ENCODE results near the gene EDDM3A. TPM values are rescaled to one million over a fixed set of nuclear protein-coding genes. Genes with fewer than 3 reads are reported as not detected.

The EDDM3A gene
- total and polyA plus RNA-seq, 2 of the 13 experiments (the other 11 are each of a cell fraction or from before 2014, with no cell fraction given): not detected

GRCh38 chr14:20699931-20700330, 45.8 kb upstream of the EDDM3A start:
- no peak overlapping the region for H2AFZ ChIP-seq (ENCODE audit: low read length)
- H3K4me3 ChIP-seq (replicated peaks in 1 of 3; ENCODE audit: insufficient read depth in 1 of 3, low read depth in 2 of 3, low read length in 3 of 3): no peak overlapping the region
- ATAC-seq (no peak), FAIRE-seq (no peak), DNase-seq (ENCODE audit: low spot score) (no peak)
- H3K27ac ChIP-seq (ENCODE audit: extremely low read length, insufficient read depth, low read length): no peak overlapping the region
- in situ Hi-C loops (cut with HindIII; ENCODE audit: extremely low pct_ligation_motif_present, low pct_unique_long_range_greater_than_20kb): loop anchor here (5.0 kb wide), 1 partner anchor 157 kb away; no protein-coding TSS in a partner anchor
- no peak overlapping the region for H3K9ac ChIP-seq (ENCODE audit: insufficient read depth, low read depth, low read length)
- peaks cover 44% of the 10 kb centered on the region for H4K20me1 ChIP-seq (ENCODE audit: insufficient read depth, low read length)
- H3K4me2 ChIP-seq (ENCODE audit: low read depth, low read length): no peak overlapping the region
- no peaks in the 10 kb centered on the region for H3K4me1 ChIP-seq (ENCODE audit: insufficient read depth, low read length)
- H3K79me2 ChIP-seq (ENCODE audit: insufficient read depth, low read length): peaks cover 9% of the 10 kb centered on the region
- TSS peak; percentile 44 for BruUV-seq (replicated peaks)
- no peaks in the 10 kb centered on the region for H3K27me3 ChIP-seq (ENCODE audit: control insufficient read depth in 1 of 2, insufficient read depth in 2 of 2, low read length in 2 of 2)
- CTCF ChIA-PET (ENCODE audit: low intra/inter-chr PET ratio, low total read pairs): no interaction called here
- H3K9me3 ChIP-seq (ENCODE audit: low read length): no peaks in the 10 kb centered on the region
- POLR2A ChIA-PET: interaction anchor here (0.9 to 2.0 kb wide), 3 partner anchors 12 to 29 kb away, joined by 3 to 6 read pairs (median 3); no protein-coding TSS in a partner anchor
- H3K36me3 ChIP-seq (replicated peaks in 1 of 2; ENCODE audit: control insufficient read depth in 1 of 2, insufficient read depth in 2 of 2, low read length in 2 of 2): peaks cover 23 to 55% of the 10 kb centered on the region in 2 experiments
- intact Hi-C loops (cut with micrococcal nuclease; ENCODE audit: unreplicated experiment): no loop called here
- TF ChIP-seq ZSCAN12 (CRISPR knock-in tag; IDR thresholded peaks at IDR 0.05) (no peak), ZNF3 (CRISPR knock-in tag; IDR thresholded peaks at IDR 0.05) (no peak), ZSCAN21 (CRISPR knock-in tag; IDR thresholded peaks at IDR 0.05; ENCODE audit: borderline replicate concordance) (no peak), TAF1 (CRISPR knock-in tag; IDR thresholded peaks at IDR 0.05) (no peak), MLXIP (CRISPR knock-in tag; IDR thresholded peaks at IDR 0.05; ENCODE audit: borderline replicate concordance) (no peak), PRPF4 (IDR thresholded peaks at IDR 0.05; ENCODE audit: low read depth, low read length, poor library complexity, severe bottlenecking) (no peak), CBX1 (IDR thresholded peaks at IDR 0.05; ENCODE audit: low read depth) (no peak), ZNF253 (CRISPR knock-in tag; IDR thresholded peaks at IDR 0.05; ENCODE audit: borderline replicate concordance) (no peak), HOXA9 (CRISPR knock-in tag; IDR thresholded peaks at IDR 0.05; ENCODE audit: borderline replicate concordance) (no peak), YY1 (IDR thresholded peaks at IDR 0.05; ENCODE audit: insufficient read depth, insufficient replicate concordance, low read depth, low read length) (no peak), ZIK1 (CRISPR knock-in tag; IDR thresholded peaks at IDR 0.05; ENCODE audit: borderline replicate concordance, low read depth) (no peak), ZNF17 (CRISPR knock-in tag; IDR thresholded peaks at IDR 0.05) (no peak), ZNF263 (CRISPR knock-in tag; IDR thresholded peaks at IDR 0.05) (no peak), TRAFD1 (CRISPR knock-in tag; IDR thresholded peaks at IDR 0.05; ENCODE audit: borderline replicate concordance) (no peak), ZBTB34 (CRISPR knock-in tag; IDR thresholded peaks at IDR 0.05) (no peak)
